ENCODE results near the gene BFSP1. TPM values are rescaled to one million over a fixed set of nuclear protein-coding genes. Genes with fewer than 3 reads are reported as not detected.

BFSP1 gene
- total RNA-seq, 2 donors from 2014 or later, result 0.23 to 1.2 TPM

DNA sequence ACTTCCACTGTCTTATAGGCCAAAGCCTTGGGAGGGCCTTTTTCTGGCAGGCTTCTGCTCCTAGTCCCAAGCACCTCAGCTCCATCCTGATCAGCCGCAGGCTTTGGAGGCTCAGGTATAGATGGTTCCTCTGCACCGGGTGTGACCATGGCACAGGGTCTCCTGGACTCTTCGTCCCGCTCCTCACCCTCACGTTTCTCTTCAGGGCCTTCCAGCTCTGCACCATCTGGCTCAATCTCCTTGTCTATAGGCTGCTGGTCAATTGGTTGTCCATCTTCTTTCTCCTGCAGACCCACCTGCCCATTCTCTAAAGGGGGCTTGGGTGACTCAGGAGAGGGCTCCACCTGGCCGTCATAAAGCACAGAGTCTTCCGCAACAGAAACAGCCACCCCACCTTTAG lies 37.0 kb downstream of the BFSP1 start:
- no peaks in the 10 kb centered on the region for H3K36me3 Mint-ChIP-seq (ENCODE audit: insufficient read depth in 2 of 2)
- DNase-seq (no peak), ATAC-seq (replicated peaks in 1 of 2) (no peak)
- no peaks in the 10 kb centered on the region for H3K4me1 Mint-ChIP-seq (ENCODE audit: low read depth)
- H3K27ac Mint-ChIP-seq, result no peak overlapping the region
- H3K9me3 Mint-ChIP-seq, result no peaks in the 10 kb centered on the region
- H3K4me3 Mint-ChIP-seq, result no peak overlapping the region
- no peaks in the 10 kb centered on the region for H3K27me3 Mint-ChIP-seq (ENCODE audit: low read depth)

DNA sequence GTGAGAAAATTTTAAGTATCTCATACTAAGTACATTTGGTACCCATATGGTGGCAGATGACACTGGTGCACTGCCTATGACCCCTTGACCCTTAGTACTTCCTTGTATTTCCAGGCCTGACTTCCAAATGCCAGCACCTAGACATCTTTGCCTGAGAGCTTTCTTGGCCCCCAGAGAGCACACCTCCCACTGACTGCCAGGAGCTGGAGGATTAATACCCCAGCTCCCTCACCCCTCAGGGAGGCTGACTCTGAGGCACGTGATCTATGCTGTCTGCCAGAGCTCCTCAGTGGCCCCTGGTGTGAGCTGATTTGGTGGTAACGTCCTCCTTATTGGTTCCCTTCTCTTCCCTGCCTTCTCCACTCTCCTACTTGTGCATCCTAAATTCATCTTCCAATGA lies 38.0 kb downstream of the BFSP1 start:
- no peaks in the 10 kb centered on the region for H3K27me3 Mint-ChIP-seq (ENCODE audit: low read depth)
- ATAC-seq (replicated peaks in 1 of 2), result no peak
- H3K4me1 Mint-ChIP-seq (ENCODE audit: low read depth), result no peaks in the 10 kb centered on the region
- DNase-seq, result no peak
- no peak overlapping the region for H3K27ac Mint-ChIP-seq
- no peaks in the 10 kb centered on the region for H3K9me3 Mint-ChIP-seq
- no peaks in the 10 kb centered on the region for H3K36me3 Mint-ChIP-seq (ENCODE audit: insufficient read depth in 2 of 2)
- H3K4me3 Mint-ChIP-seq, result no peak overlapping the region

DNA sequence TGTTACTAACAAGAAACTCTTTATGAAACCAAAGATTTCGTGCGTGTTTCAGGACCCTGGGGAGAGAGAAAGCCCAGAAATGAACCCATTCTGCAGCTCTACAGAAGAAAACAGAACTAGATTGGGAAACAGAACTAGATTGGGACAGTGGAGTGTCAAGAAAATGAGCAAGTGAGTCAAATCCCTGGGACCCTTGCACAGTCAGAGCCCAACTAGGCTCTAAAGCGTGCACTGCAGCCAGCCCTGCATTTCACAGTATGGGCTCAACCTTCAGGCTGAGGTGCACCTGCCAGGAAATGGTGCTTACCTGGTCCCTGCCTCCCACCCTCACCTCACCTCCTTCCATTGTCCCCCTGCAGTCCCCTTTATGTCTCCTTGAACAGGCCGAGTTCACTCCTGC lies 39.7 kb downstream of the BFSP1 start:
- H3K4me1 Mint-ChIP-seq (ENCODE audit: low read depth), result no peaks in the 10 kb centered on the region
- H3K9me3 Mint-ChIP-seq, result no peaks in the 10 kb centered on the region
- H3K4me3 Mint-ChIP-seq, result no peak overlapping the region
- H3K27ac Mint-ChIP-seq, result no peak overlapping the region
- no peaks in the 10 kb centered on the region for H3K27me3 Mint-ChIP-seq (ENCODE audit: low read depth)
- H3K36me3 Mint-ChIP-seq (ENCODE audit: insufficient read depth in 2 of 2), result no peaks in the 10 kb centered on the region
- no peak for ATAC-seq (replicated peaks in 1 of 2)
- DNase-seq, result no peak

DNA sequence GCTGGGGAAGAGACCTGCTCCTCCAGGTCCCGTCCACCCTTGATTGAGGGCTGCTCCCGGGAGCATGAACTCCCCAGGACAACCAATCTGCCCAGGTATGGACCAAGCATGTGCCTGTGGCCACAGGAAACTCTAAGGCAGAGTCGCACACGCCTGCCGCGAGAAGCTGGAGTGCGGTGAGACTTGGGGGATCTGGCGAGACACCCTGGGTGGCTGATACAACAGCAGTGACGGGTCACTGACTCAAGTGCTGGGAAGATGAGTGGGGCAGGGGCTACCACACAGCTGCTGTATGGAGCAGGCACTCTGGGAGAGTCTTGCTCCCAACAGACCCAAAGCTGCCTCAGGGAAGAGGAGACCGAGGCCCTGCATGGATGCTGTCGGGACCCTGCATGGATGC lies 40.1 kb downstream of the BFSP1 start:
- no peaks in the 10 kb centered on the region for H3K4me1 Mint-ChIP-seq (ENCODE audit: low read depth)
- H3K36me3 Mint-ChIP-seq (ENCODE audit: insufficient read depth in 2 of 2), result no peaks in the 10 kb centered on the region
- DNase-seq (no peak), ATAC-seq (replicated peaks in 1 of 2) (no peak)
- H3K9me3 Mint-ChIP-seq, result no peaks in the 10 kb centered on the region
- H3K27ac Mint-ChIP-seq, result no peak overlapping the region
- peaks cover 3% of the 10 kb centered on the region for H3K27me3 Mint-ChIP-seq (ENCODE audit: low read depth)
- H3K4me3 Mint-ChIP-seq, result no peak overlapping the region

DNA sequence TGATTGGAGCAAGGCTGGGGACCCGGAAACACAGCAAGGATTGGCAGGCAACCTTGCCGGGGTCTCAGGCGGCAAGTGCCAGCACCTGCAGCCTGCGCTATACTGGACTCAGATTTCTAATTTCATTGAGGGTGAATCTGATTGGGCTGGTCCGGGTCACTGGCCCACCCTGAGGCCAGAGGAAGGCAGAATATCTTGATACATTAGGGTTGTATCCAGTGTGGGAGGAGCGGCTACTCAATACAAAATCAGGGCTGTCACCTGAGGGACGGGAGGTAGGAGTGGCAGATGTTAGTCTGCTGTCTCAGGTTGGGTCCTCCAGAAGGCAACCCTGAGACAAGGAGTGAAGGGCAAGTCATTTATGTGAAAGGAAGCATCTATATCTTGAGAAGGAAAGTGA lies 40.7 kb downstream of the BFSP1 start:
- DNase-seq (no peak), ATAC-seq (replicated peaks in 1 of 2) (no peak)
- no peak overlapping the region for H3K27ac Mint-ChIP-seq
- H3K36me3 Mint-ChIP-seq (ENCODE audit: insufficient read depth in 2 of 2), result no peaks in the 10 kb centered on the region
- no peaks in the 10 kb centered on the region for H3K4me1 Mint-ChIP-seq (ENCODE audit: low read depth)
- peaks cover 7% of the 10 kb centered on the region for H3K27me3 Mint-ChIP-seq (ENCODE audit: low read depth)
- H3K9me3 Mint-ChIP-seq, result no peaks in the 10 kb centered on the region
- H3K4me3 Mint-ChIP-seq, result no peak overlapping the region

DNA sequence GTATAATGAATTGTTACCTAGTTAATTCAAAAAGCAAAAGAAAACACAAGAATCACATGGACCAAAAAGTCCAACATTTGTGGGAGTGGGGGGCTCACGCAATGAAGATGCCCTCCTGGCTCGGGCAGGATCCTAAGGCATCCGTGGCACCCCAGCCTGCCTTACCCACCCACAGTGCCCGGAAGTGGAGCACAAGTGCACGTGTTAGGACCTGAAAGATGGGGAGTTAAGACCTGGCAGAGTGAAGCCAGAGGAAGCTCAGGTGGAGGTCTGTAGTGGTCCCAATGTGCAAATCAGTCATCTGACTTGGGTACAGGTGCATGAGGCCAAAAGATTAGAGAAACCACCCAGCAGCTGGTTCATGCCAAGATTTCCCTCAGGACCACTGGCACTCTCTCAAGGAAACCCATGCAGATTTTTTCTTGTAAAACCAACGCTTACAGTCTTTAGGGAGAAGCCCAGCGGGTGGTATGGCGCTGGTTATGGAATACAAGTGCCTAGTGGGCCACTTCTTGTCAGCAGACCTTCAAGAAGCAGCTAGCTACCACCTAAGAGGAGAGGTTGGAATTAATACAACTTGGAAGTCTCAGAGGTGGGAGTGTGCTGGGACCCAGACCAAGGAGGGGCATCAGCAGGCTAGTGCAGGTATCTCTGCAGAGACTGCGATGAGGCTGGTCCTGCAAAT lies 42.1 kb downstream of the BFSP1 start:
- no peak for DNase-seq
- Mint-ChIP-seq H3K4me3 (no peak overlapping the region), H3K27ac (no peak overlapping the region), H3K4me1 (ENCODE audit: low read depth) (no peaks in the 10 kb centered on the region), H3K36me3 (ENCODE audit: insufficient read depth in 2 of 2) (no peaks in the 10 kb centered on the region), H3K27me3 (ENCODE audit: low read depth) (peaks cover 7% of the 10 kb centered on the region), H3K9me3 (no peaks in the 10 kb centered on the region)
- ATAC-seq (replicated peaks in 1 of 2), result no peak

DNA sequence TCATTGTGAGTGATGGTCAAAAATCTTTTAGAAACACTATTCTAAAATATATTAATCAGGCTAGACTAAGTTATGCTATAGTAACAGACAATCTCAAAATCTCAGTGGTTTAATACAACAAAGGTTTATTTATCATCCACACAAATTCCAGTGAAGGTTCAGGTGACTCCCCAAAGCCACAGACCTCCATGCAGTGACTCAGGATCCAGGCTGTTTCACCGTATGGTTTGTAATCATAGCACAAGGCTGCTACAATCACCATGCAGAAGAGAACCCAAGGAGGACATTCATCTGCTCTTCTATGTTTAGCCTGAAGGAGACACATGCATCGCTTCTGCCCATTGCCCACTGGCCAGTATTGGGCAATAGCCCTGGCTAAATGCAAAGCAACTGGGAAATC lies 46.2 kb downstream of the BFSP1 start:
- H3K9me3 Mint-ChIP-seq, result no peaks in the 10 kb centered on the region
- H3K4me3 Mint-ChIP-seq, result no peak overlapping the region
- ATAC-seq (replicated peaks in 1 of 2) (no peak), DNase-seq (no peak)
- no peaks in the 10 kb centered on the region for H3K36me3 Mint-ChIP-seq (ENCODE audit: insufficient read depth in 2 of 2)
- H3K27me3 Mint-ChIP-seq (ENCODE audit: low read depth), result peaks cover 7% of the 10 kb centered on the region
- no peaks in the 10 kb centered on the region for H3K4me1 Mint-ChIP-seq (ENCODE audit: low read depth)
- no peak overlapping the region for H3K27ac Mint-ChIP-seq

DNA sequence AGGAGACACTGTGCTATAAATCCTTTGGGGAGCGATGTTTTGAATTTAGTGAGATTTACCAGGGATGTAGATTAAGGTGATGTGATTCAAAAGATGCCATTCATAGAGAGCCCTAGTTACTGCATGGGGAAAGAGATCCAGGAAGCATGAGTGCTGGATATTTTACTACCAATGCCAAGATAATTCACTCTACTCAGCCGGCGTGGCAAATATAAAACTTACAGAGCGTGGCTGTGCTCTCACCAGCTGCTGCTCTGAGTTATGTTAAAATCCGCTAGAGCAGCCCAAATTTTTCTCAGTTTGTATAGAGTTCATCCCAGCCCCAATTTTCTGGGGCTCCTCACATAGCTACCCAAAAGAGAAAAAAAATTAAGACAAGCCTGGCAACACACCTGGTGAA lies 48.6 kb downstream of the BFSP1 start:
- no peaks in the 10 kb centered on the region for H3K36me3 Mint-ChIP-seq (ENCODE audit: insufficient read depth in 2 of 2)
- peaks cover 7% of the 10 kb centered on the region for H3K27me3 Mint-ChIP-seq (ENCODE audit: low read depth)

DNA sequence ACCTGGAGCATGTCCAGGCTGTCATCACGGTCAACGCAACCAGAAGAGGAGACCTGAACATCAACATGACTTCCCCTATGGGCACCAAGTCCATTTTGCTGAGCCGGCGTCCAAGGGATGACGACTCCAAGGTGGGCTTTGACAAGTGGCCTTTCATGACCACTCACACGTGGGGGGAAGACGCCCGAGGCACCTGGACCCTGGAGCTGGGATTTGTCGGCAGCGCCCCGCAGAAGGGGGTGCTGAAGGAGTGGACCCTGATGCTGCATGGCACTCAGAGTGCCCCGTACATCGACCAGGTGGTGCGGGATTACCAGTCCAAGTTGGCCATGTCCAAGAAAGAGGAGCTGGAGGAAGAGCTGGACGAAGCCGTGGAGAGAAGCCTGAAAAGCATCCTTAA lies 49.5 kb downstream of the BFSP1 start:
- DNase-seq, result no peak
- no peak overlapping the region for H3K27ac Mint-ChIP-seq
- no peaks in the 10 kb centered on the region for H3K36me3 Mint-ChIP-seq (ENCODE audit: insufficient read depth in 2 of 2)
- peaks cover 7% of the 10 kb centered on the region for H3K27me3 Mint-ChIP-seq (ENCODE audit: low read depth)
- no peaks in the 10 kb centered on the region for H3K4me1 Mint-ChIP-seq (ENCODE audit: low read depth)
- no peak for ATAC-seq (replicated peaks in 1 of 2)
- H3K4me3 Mint-ChIP-seq, result no peak overlapping the region
- H3K9me3 Mint-ChIP-seq, result no peaks in the 10 kb centered on the region

More for the DNA sequence above, 48.6 kb downstream of the BFSP1 start:
- H3K4me1 Mint-ChIP-seq (ENCODE audit: low read depth), result no peaks in the 10 kb centered on the region
- no peaks in the 10 kb centered on the region for H3K9me3 Mint-ChIP-seq
- ATAC-seq (replicated peaks in 1 of 2) (no peak), DNase-seq (no peak)
- no peak overlapping the region for H3K4me3 Mint-ChIP-seq
- H3K27ac Mint-ChIP-seq, result no peak overlapping the region

DNA sequence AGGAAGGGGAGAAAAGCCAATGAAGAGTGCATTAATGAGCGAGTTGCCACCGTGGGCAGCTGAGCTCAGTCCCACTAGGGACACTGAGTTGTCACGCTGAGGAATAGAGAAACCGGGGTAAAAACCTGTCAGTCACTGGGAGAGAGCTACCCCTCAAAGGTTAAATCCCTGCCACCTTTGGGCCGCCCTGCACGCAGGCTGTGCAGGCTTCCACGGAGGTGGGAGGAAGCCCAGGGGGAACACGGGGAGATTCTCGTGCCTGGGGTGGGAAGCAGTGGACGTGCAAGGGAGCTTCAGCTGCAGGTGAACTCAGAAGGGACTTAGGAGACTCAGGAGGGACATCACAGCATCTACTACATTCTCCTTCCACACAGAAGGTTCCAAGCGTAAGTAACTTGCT lies 50.5 kb downstream of the BFSP1 start:
- no peak for ATAC-seq (replicated peaks in 1 of 2)
- Mint-ChIP-seq H3K4me1 (ENCODE audit: low read depth) (no peaks in the 10 kb centered on the region), H3K36me3 (ENCODE audit: insufficient read depth in 2 of 2) (no peaks in the 10 kb centered on the region), H3K4me3 (no peak overlapping the region), H3K9me3 (no peaks in the 10 kb centered on the region), H3K27ac (no peak overlapping the region), H3K27me3 (ENCODE audit: low read depth) (no peaks in the 10 kb centered on the region)
- DNase-seq, result no peak

DNA sequence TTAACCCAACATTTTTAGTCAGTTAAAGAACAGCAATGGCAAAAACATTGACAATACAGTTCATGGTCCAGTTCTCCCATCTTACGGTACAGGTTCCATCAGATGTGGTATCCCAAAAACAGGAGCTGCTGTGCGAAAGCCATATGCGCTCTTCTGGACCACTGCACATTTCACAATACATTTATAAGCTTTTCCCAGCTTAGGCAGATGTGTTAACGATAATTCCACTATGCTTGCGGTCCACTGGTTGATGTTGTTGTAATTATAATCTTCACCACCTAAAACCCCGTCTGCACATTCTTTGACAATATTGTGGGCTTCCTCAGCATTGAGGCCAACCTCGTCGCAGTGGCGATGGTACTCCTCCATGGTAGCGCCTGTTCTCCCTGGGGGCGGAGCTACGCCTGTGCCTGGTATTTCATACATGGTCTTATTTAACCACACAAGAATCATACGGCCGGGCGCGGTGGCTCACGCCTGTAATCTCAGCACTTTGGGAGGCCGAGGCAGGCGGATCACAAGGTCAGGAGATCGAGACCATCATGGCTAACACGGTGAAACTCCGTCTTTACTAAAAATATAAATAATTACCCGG lies 52.0 kb downstream of the BFSP1 start:
- Mint-ChIP-seq H3K27ac (no peak overlapping the region), H3K4me3 (no peak overlapping the region), H3K9me3 (no peaks in the 10 kb centered on the region), H3K36me3 (ENCODE audit: insufficient read depth in 2 of 2) (no peaks in the 10 kb centered on the region), H3K4me1 (ENCODE audit: low read depth) (no peaks in the 10 kb centered on the region), H3K27me3 (ENCODE audit: low read depth) (no peaks in the 10 kb centered on the region)
- ATAC-seq (replicated peaks in 1 of 2) (no peak), DNase-seq (no peak)

DNA sequence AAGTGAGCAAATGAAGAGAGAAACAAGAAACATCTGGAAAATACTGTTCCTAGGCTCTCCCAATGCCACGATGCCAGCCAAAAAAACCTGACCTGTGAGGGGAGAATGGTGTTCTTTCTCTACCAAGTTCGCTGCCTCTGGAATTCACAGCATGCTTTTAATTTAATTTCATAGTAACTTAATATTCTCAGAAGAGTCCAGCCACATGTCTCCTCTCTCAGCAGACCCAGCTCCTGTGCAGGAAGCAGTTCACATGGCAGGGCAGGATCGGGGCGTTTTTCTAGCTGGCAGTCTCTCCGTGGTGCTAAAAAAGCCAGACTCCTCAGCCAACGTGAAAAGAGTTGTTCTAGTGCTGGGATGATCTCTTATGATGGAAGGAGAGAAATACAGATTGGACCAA lies 57.5 kb downstream of the BFSP1 start:
- Mint-ChIP-seq H3K9me3 (no peaks in the 10 kb centered on the region), H3K4me3 (no peak overlapping the region), H3K4me1 (ENCODE audit: low read depth) (no peaks in the 10 kb centered on the region)

DNA sequence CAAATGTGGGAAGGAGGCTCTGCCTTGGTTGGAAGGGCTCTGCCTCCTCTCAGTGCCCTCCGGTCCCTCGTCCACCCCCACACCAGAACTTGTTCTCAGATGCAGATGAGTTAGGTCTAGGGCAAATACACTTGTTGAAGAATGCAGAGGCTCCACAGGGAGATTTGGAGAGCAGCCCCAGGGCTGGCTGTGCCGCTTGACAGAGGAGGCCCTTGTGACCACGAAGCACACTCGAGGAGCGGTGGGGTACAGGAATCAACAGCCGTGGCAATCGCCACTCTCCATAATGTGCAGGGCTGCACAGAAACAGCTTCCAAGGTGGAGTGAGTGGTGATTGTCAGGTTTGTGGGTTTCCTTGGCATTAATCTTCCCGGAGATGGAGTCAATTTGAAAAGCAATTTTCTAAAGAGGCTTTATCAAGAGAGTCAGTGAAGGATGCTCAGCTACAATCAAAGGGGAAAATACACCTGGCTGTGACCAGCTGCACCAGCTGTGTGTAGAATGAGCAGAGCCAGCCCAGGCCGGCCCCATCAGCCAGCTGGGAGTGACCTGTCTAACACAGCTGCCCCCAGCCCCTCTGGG lies 59.5 kb downstream of the BFSP1 start:
- Mint-ChIP-seq H3K4me1 (ENCODE audit: low read depth) (no peaks in the 10 kb centered on the region), H3K4me3 (no peak overlapping the region), H3K36me3 (ENCODE audit: insufficient read depth in 2 of 2) (no peaks in the 10 kb centered on the region), H3K9me3 (no peaks in the 10 kb centered on the region), H3K27ac (no peak overlapping the region), H3K27me3 (ENCODE audit: low read depth) (no peaks in the 10 kb centered on the region)
- DNase-seq (no peak), ATAC-seq (replicated peaks in 1 of 2) (no peak)

More for the DNA sequence above, 57.5 kb downstream of the BFSP1 start:
- no peaks in the 10 kb centered on the region for H3K36me3 Mint-ChIP-seq (ENCODE audit: insufficient read depth in 2 of 2)
- ATAC-seq (replicated peaks in 1 of 2) (no peak), DNase-seq (no peak)
- no peaks in the 10 kb centered on the region for H3K27me3 Mint-ChIP-seq (ENCODE audit: low read depth)
- no peak overlapping the region for H3K27ac Mint-ChIP-seq

DNA sequence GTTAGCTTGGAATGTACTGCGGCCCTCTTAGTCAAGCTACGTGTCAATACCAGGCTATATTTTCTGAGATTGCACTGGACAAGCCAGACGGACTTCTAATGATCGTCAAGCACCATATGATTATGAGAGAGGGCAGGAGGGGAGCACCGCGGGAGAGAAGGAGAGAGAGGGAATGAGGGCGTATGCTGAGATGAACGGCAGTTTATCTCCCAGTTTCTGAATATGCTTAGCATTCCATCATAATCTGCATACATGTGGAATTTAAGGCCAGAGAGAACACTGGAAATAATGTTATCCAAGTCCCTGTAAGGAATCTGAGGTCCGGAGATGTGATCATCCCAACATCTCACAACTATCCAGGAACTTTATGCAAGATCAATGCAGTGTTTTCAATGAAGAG lies 60.2 kb downstream of the BFSP1 start:
- ATAC-seq (replicated peaks in 1 of 2) (no peak), DNase-seq (no peak)
- Mint-ChIP-seq H3K9me3 (no peaks in the 10 kb centered on the region), H3K27ac (no peak overlapping the region), H3K36me3 (ENCODE audit: insufficient read depth in 2 of 2) (no peaks in the 10 kb centered on the region), H3K27me3 (ENCODE audit: low read depth) (no peaks in the 10 kb centered on the region), H3K4me1 (ENCODE audit: low read depth) (no peaks in the 10 kb centered on the region), H3K4me3 (no peak overlapping the region)
